Natural killer cell treated with Interleukin-12 subunit alpha and Interleukin-12 subunit beta and Interleukin-15 and Interleukin-18, amount 100 ng/mL, for 72 hours (primary cell): ENCODE data around the gene RBM38. TPM values are rescaled to one million over a fixed set of nuclear protein-coding genes. Genes with fewer than 3 reads are reported as not detected.

Source experiments
- ATAC-seq, 2 donors: fragments of 150-1000 bp; cut with Tn5 transposase in 1 of 2; sonication (Bioruptor Pico), chemical (Tn5 transposase) in 1 of 2; 2 replicates each; pipeline ENCODE4 v1.10.0; 2021
- DNase-seq: peaks from one replicate; pipeline ENCODE4 v3.0.0; 2022; ENCODE audit warnings: low spot score
- H3K27ac Mint-ChIP-seq, 2 donors: 1 replicate in 1 of 2; 2 replicates in 1 of 2; pipeline ENCODE4 v1.8.0; 2022; ENCODE audit warnings: mixed read lengths in 2 of 2, mild to moderate bottlenecking in 1 of 2, moderate library complexity in 1 of 2
- H3K27me3 Mint-ChIP-seq, 2 donors: 1 replicate in 1 of 2; 2 replicates in 1 of 2; pipeline ENCODE4 v1.8.0; 2022; ENCODE audit warnings: mixed read lengths in 2 of 2
- H3K36me3 Mint-ChIP-seq: one replicate; pipeline ENCODE4 v1.8.0; 2022; ENCODE audit warnings: mixed read lengths
- H3K4me1 Mint-ChIP-seq, 2 donors: 1 replicate in 1 of 2; 2 replicates in 1 of 2; pipeline ENCODE4 v1.8.0; 2022; ENCODE audit warnings: low read depth in 2 of 2, mixed read lengths in 2 of 2, mild to moderate bottlenecking in 1 of 2
- H3K4me3 Mint-ChIP-seq: one replicate; pipeline ENCODE4 v1.8.0; 2022; ENCODE audit warnings: mixed read lengths
- H3K9me3 Mint-ChIP-seq: 2 replicates; pipeline ENCODE4 v1.8.0; 2022; ENCODE audit warnings: mixed read lengths
- total RNA-seq, 2 donors: library from RNA; stranded (reverse); gene quantifications; one replicate each; pipeline ENCODE4 v1.2.3, GENCODE V29; 2022

RBM38 gene
- total RNA-seq, 2 donors from 2014 or later = 18.3 to 29.2 TPM

DNA sequence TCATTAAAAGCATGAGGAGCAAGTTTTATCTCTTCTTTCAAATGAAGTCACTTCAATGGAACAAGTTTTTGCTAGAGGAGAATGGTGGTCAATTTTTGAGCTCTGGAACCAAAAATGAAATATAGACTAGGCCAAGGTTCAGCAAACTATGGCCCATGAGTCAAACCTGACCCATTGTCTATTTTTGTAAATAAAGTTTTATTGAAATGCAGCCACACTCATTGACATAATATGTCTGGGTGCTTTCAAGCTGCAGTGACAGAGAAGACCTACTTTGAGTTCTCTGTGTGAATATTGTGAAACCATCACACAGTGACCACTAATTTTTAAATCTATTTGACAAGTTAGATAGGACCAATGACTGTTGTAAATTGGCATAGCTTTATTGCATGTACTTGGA lies 26.7 kb upstream of the RBM38 start:
- Mint-ChIP-seq H3K4me1 (peaks cover 0 to 3% of the 10 kb centered on the region in 2 donors), H3K4me3 (no peak overlapping the region), H3K27ac (no peak overlapping the region), H3K9me3 (no peaks in the 10 kb centered on the region), H3K36me3 (peaks cover 33% of the 10 kb centered on the region), H3K27me3 (no peaks in the 10 kb centered on the region)
- DNase-seq = no peak
- no peak for ATAC-seq

DNA sequence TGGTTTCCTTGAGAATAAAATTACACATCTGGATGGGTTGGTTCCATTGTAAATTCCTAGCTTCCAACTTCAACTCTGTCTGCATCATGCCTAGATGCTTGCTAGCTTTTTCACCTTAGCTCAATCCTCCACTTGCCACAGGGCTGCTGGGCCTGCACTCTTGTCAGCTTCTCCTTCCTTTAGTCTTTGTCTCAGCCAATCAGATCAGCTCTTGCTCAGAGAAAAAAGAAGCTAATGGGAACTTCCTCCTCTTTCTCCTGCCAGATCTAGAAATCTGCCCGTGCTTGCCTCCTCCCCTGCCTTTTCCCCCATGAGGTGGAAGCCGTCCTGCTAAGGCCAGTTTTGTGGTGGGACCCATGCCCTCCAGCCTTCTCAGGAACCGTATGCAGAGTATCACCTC lies 21.6 kb upstream of the RBM38 start:
- DNase-seq = no peak
- H3K4me1 Mint-ChIP-seq = no peaks in the 10 kb centered on the region
- no peaks in the 10 kb centered on the region for H3K9me3 Mint-ChIP-seq
- no peaks in the 10 kb centered on the region for H3K27me3 Mint-ChIP-seq
- H3K4me3 Mint-ChIP-seq = no peak overlapping the region
- ATAC-seq = no peak
- H3K36me3 Mint-ChIP-seq = peaks cover 52% of the 10 kb centered on the region
- no peak overlapping the region for H3K27ac Mint-ChIP-seq

- Mint-ChIP-seq H3K9me3 (no peaks in the 10 kb centered on the region), H3K27me3 (no peaks in the 10 kb centered on the region), H3K4me3 (no peak overlapping the region), H3K4me1 (peaks cover 0 to under 1% of the 10 kb centered on the region in 2 donors), H3K27ac (no peak overlapping the region), H3K36me3 (peaks cover 52% of the 10 kb centered on the region)
- no peak for ATAC-seq
- no peak for DNase-seq
These were observed 20.9 kb upstream of the RBM38 start for GRCh38 chr20:57370316-57370715.

GRCh38 chr20:57371363-57371762 lies 19.8 kb upstream of the RBM38 start:
- Mint-ChIP-seq H3K4me1 (peaks cover 0 to 3% of the 10 kb centered on the region in 2 donors), H3K27ac (no peak overlapping the region), H3K36me3 (peaks cover 51% of the 10 kb centered on the region), H3K9me3 (no peaks in the 10 kb centered on the region), H3K4me3 (no peak overlapping the region), H3K27me3 (no peaks in the 10 kb centered on the region)
- ATAC-seq (no peak), DNase-seq (no peak)

DNA sequence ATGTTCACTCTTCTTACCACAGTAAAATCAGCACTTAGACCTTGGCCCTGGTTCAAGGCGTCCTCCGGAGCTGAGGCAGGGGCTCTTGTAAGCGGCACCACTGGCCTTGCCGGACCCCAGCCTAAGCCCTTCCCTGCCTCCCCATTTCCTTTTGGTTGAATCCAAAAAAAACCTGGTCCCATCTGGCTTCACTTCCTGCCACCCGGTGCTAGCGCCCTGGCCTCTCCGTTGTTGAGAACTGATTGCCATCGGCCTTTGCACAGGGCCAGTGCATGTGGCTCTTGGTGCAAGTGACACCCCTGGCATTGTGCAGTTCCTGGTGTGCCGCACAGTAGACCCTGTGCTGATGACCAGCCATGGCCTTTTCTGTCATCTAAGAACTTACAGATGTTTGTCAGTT lies 19.0 kb upstream of the RBM38 start:
- DNase-seq = no peak
- Mint-ChIP-seq H3K4me3 (no peak overlapping the region), H3K36me3 (peaks cover 51% of the 10 kb centered on the region), H3K27me3 (no peaks in the 10 kb centered on the region), H3K4me1 (peaks cover 3 to 4% of the 10 kb centered on the region in 2 donors), H3K9me3 (no peaks in the 10 kb centered on the region), H3K27ac (no peak overlapping the region)
- no peak for ATAC-seq

GRCh38 chr20:57372581-57373350 lies 18.4 kb upstream of the RBM38 start:
- no peaks in the 10 kb centered on the region for H3K27me3 Mint-ChIP-seq
- no peak overlapping the region for H3K4me3 Mint-ChIP-seq
- no peaks in the 10 kb centered on the region for H3K9me3 Mint-ChIP-seq
- no peak overlapping the region for H3K27ac Mint-ChIP-seq
- H3K36me3 Mint-ChIP-seq = peaks cover 56% of the 10 kb centered on the region
- DNase-seq = no peak
- no peak for ATAC-seq
- peaks cover 9 to 10% of the 10 kb centered on the region in 2 donors for H3K4me1 Mint-ChIP-seq

- H3K4me1 Mint-ChIP-seq = peaks cover 24 to 25% of the 10 kb centered on the region in 2 donors
- H3K27ac Mint-ChIP-seq = no peak overlapping the region
- ATAC-seq (no peak), DNase-seq (no peak)
- peaks cover 56% of the 10 kb centered on the region for H3K36me3 Mint-ChIP-seq
- no peaks in the 10 kb centered on the region for H3K27me3 Mint-ChIP-seq
- H3K9me3 Mint-ChIP-seq = no peaks in the 10 kb centered on the region
- H3K4me3 Mint-ChIP-seq = no peak overlapping the region
These were observed 16.8 kb upstream of the RBM38 start for GRCh38 chr20:57374343-57374930.

- H3K27me3 Mint-ChIP-seq = no peaks in the 10 kb centered on the region
- ATAC-seq (no peak), DNase-seq (no peak)
- H3K27ac Mint-ChIP-seq = peak overlapping the region in 1 of 2 donors; percentile 53
- H3K4me1 Mint-ChIP-seq = peaks cover 29 to 32% of the 10 kb centered on the region in 2 donors
- H3K4me3 Mint-ChIP-seq = no peak overlapping the region
- H3K9me3 Mint-ChIP-seq = no peaks in the 10 kb centered on the region
- H3K36me3 Mint-ChIP-seq = peaks cover 55% of the 10 kb centered on the region
These were observed 16.1 kb upstream of the RBM38 start for GRCh38 chr20:57374931-57375651.

DNA sequence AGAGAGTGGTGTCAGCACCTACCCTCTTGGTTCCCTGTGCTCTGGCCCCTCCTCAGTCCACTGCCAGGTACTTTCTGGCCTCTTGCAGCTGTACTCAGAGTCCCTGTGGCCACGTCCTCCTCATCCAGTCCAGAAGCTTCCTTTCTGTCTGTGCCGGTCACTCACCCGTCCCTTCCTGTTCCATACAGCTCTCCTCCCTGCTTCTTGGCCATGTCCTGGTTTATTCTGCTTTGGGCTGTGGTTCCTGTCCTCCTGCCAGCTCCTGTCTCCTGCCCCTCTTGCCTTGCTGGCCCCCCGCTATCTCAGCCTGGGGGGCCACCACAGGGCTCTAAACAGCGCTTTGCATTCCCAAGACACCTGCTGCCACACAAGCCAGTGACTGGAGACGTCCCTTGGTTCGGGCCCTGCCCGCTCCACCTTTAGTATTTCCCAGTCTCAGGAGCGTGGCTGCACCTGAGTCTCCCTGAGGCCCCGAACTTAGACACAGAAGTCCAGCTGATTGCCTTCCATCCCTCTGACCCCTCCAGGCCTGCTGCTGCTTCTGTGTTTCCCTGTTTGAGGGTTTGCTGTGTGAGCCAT lies 15.5 kb upstream of the RBM38 start:
- DNase-seq (no peak), ATAC-seq (no peak)
- Mint-ChIP-seq H3K27ac (peak overlapping the region in 1 of 2 donors; percentile 53), H3K36me3 (peaks cover 49% of the 10 kb centered on the region), H3K9me3 (no peaks in the 10 kb centered on the region), H3K4me3 (no peak overlapping the region), H3K4me1 (peaks cover 31 to 34% of the 10 kb centered on the region in 2 donors), H3K27me3 (no peaks in the 10 kb centered on the region)

- Mint-ChIP-seq H3K27ac (no peak overlapping the region), H3K9me3 (no peaks in the 10 kb centered on the region), H3K4me1 (peaks cover 37 to 45% of the 10 kb centered on the region in 2 donors), H3K27me3 (no peaks in the 10 kb centered on the region), H3K36me3 (peaks cover 37% of the 10 kb centered on the region), H3K4me3 (peak overlapping the region; percentile 10)
- ATAC-seq = no peak
- no peak for DNase-seq
These were observed 13.8 kb upstream of the RBM38 start for GRCh38 chr20:57377350-57377749.

GRCh38 chr20:57378107-57378506 lies 13.1 kb upstream of the RBM38 start:
- no peak for ATAC-seq

DNA sequence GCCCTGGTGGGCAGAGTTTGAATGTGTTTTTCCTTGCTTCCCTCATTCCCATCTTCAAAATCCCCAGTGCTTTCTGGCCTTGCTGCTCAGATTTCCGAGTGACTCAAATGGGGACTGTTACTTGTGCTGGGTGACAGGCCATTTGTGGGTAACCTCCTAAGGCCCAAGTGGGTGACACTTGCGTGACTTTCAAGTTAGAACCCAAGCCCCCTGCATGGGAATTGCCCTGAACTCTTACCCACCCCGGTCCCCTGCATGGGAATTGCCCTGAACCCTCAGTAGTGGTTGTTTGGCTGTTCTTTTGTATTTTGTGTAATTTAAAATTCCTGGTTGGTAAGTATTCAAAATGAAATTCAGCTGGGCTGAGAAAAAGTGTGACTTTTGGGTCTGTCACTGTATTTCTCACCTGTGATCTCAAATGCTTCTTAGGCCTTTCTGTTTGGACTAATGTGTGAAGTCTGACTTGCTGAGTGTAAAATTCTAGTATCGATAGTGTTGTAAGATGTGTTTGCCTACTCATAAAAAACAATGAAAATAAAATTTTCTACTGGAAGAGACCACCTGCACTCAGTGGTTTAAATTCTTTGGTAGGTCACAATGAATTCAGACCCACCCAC lies 12.4 kb upstream of the RBM38 start:
- Mint-ChIP-seq H3K9me3 (no peaks in the 10 kb centered on the region), H3K27me3 (no peaks in the 10 kb centered on the region), H3K4me1 (peaks cover 49 to 58% of the 10 kb centered on the region in 2 donors), H3K4me3 (peak overlapping the region; percentile 28), H3K36me3 (peaks cover 37% of the 10 kb centered on the region), H3K27ac (peak overlapping the region; percentile 56 to 69)
- DNase-seq (no peak), ATAC-seq (peak; percentile 76 to 81)

More at GRCh38 chr20:57378107-57378506, 13.1 kb upstream of the RBM38 start:
- H3K27ac Mint-ChIP-seq = peak overlapping the region in 1 of 2 donors; percentile 18
- H3K9me3 Mint-ChIP-seq = no peaks in the 10 kb centered on the region
- H3K4me3 Mint-ChIP-seq = peak overlapping the region; percentile 10
- H3K36me3 Mint-ChIP-seq = peaks cover 37% of the 10 kb centered on the region
- peaks cover 44 to 52% of the 10 kb centered on the region in 2 donors for H3K4me1 Mint-ChIP-seq
- H3K27me3 Mint-ChIP-seq = no peaks in the 10 kb centered on the region
- DNase-seq = no peak

DNA sequence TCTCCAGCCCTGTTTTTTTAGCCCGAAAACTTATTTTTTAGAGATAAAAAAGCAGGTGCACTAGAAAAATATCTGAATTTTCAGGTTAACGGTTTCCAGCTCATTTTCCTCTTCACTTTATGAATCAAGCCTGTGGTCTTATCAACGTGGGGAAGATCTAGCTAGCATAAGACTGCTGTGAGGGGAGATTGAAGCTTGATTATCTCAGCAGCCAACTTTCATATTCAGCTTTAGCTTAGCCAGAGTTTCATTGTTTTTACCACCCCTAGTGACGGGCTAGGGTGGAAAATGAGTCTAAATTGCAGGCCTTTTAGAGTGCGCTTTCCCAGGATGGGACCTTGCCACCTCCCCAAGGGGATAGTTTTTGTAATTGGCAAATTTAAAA lies 11.9 kb upstream of the RBM38 start:
- Mint-ChIP-seq H3K4me1 (peaks cover 52 to 61% of the 10 kb centered on the region in 2 donors), H3K4me3 (peak overlapping the region; percentile 28), H3K27me3 (no peaks in the 10 kb centered on the region), H3K27ac (peak overlapping the region; percentile 56 to 69), H3K9me3 (no peaks in the 10 kb centered on the region), H3K36me3 (peaks cover 36% of the 10 kb centered on the region)
- peak; percentile 39 for DNase-seq
- ATAC-seq = no peak
